ENCODE results near the gene BMPER. TPM values are rescaled to one million over a fixed set of nuclear protein-coding genes. Genes with fewer than 3 reads are reported as not detected.

The BMPER gene
- total RNA-seq, 1 donor from 2014 or later: 7.4 TPM

DNA sequence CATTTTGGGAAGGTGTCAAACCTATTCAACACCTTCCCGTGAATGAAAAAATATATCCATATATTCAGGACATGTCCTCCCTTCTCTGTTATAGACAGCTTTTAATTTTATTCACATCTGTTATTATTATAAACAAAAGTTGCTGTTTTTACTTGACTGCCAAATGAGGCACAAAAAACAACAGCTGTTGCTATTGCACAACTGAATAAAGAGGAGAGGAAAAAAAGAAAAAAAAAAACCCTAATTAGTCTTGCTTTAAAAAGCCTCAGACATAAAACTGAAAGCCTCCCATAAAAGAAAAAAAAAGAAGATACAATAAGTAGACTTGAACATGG lies 153.4 kb downstream of the BMPER start:
- H3K27me3 ChIP-seq (ENCODE audit: low read depth): no peaks in the 10 kb centered on the region
- no peak overlapping the region for H3K4me3 ChIP-seq
- H3K4me1 ChIP-seq: peaks cover 13% of the 10 kb centered on the region
- no peak overlapping the region for H3K27ac ChIP-seq
- intact Hi-C loops (cut with DNase I): no loop called here
- H3K36me3 ChIP-seq: no peaks in the 10 kb centered on the region
- ATAC-seq (no peak), DNase-seq (no peak)
- H3K9me3 ChIP-seq: no peaks in the 10 kb centered on the region
- TF ChIP-seq, protein P1, sequence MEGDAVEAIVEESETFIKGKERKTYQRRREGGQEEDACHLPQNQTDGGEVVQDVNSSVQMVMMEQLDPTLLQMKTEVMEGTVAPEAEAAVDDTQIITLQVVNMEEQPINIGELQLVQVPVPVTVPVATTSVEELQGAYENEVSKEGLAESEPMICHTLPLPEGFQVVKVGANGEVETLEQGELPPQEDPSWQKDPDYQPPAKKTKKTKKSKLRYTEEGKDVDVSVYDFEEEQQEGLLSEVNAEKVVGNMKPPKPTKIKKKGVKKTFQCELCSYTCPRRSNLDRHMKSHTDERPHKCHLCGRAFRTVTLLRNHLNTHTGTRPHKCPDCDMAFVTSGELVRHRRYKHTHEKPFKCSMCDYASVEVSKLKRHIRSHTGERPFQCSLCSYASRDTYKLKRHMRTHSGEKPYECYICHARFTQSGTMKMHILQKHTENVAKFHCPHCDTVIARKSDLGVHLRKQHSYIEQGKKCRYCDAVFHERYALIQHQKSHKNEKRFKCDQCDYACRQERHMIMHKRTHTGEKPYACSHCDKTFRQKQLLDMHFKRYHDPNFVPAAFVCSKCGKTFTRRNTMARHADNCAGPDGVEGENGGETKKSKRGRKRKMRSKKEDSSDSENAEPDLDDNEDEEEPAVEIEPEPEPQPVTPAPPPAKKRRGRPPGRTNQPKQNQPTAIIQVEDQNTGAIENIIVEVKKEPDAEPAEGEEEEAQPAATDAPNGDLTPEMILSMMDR (IDR thresholded peaks at IDR 0.05): no peak

DNA sequence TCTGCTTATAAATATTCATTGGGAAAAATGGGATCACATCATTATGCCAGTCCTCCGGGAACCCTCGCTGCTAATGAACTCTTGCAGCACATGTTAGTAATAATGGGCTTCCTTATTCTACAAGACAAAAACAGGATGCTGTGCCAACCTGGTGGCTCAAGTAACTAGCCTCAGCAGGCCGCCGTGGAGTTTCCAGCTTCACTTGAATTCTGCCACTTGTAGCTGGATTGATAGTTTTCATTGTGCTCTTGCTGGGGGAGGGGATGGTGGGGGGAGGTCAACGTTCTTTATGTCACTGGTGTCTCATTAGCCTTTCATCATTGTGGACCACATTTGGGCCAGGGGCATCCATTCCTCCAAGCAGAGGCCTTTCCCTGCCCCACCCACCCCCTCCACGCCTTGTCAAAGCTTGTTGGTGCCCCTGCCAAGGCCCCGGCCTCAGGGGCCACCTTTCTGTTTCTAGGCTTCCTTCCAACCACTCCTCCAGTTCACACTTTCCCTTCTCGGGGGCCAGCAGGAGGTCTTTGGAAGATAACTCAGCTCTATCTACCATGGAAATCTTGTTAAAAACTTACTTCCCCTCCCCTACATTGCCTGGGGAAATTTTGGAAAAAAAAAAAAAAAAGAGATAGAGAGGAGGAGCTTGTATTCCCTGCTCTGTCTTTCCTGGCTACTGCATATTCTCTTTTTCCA lies 153.9 kb downstream of the BMPER start:
- TF ChIP-seq, protein P1 (IDR thresholded peaks at IDR 0.05): no peak
- H3K27ac ChIP-seq: no peak overlapping the region
- intact Hi-C loops (cut with DNase I): no loop called here
- H3K27me3 ChIP-seq (ENCODE audit: low read depth): no peaks in the 10 kb centered on the region
- DNase-seq: no peak
- H3K9me3 ChIP-seq: no peaks in the 10 kb centered on the region
- ATAC-seq: no peak
- H3K4me1 ChIP-seq: peaks cover 15% of the 10 kb centered on the region
- no peak overlapping the region for H3K4me3 ChIP-seq
- no peaks in the 10 kb centered on the region for H3K36me3 ChIP-seq

DNA sequence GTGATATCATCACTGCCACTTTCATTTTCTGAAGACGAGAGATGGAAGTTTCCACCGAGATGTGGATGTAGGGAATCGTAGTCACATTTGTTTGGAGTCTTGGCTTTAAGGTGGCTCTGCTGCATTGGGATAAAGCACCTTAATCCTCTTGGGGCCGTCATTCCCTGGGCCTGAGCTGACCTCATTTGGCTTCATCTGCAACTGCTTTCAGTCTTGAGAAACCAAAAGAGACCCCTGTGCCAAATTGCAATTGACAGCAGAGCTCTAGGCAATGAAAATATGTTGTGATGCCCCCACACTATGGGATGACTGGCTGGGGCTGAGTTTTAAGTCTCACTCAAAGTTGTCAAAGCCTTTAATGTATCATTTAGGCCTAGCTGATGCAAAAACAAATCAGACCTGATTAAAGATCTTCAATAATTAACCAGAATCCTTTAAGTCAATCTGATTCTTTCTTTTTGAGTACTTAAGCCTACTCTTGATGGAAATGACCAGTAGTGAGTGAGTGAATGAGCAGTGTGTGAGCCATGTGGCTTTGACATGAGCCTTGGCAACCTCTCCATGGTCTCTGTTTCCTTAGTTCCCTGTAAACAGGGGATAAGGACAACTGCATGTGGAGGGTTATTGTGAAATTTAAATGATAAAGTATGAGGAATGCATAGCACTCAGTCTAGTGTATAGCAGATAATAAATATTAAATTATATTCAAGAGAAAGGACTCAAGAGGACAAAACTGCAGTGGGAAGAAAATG lies 155.0 kb downstream of the BMPER start:
- ATAC-seq: peak; percentile 60 to 63
- Histone ChIP-seq H3K4me3 (no peak overlapping the region), H3K4me1 (peaks cover 20% of the 10 kb centered on the region), H3K27ac (no peak overlapping the region), H3K36me3 (no peaks in the 10 kb centered on the region), H3K27me3 (ENCODE audit: low read depth) (no peaks in the 10 kb centered on the region), H3K9me3 (no peaks in the 10 kb centered on the region)
- intact Hi-C loops (cut with DNase I): no loop called here
- TF ChIP-seq, protein P1 (IDR thresholded peaks at IDR 0.05): no peak
- no peak for DNase-seq

DNA sequence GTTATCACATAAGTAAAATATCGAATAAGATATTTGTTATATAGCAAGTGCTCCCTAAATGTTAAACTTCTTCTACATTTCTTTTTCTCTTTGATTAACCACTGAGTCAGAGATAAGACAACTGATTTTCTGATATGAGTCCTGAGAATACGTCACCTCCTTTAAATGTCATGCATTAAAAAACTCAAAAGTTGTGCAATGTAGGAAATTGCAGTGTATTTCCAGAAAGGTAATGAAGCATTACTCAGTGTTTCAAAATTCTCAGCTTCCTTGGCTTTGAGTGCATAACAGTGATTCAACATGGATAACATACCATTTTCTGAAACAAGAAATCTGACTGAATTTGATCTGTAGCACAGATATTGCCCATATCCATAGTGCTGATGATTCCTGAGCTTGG lies 155.8 kb downstream of the BMPER start:
- no peak overlapping the region for H3K4me3 ChIP-seq
- H3K27ac ChIP-seq: no peak overlapping the region
- no peaks in the 10 kb centered on the region for H3K27me3 ChIP-seq (ENCODE audit: low read depth)
- peak in 1 of 2 donors; percentile 34 for ATAC-seq
- no peaks in the 10 kb centered on the region for H3K9me3 ChIP-seq
- intact Hi-C loops (cut with DNase I): no loop called here
- no peak for DNase-seq
- H3K36me3 ChIP-seq: no peaks in the 10 kb centered on the region
- TF ChIP-seq, protein P1 (IDR thresholded peaks at IDR 0.05): no peak
- H3K4me1 ChIP-seq: peaks cover 20% of the 10 kb centered on the region

DNA sequence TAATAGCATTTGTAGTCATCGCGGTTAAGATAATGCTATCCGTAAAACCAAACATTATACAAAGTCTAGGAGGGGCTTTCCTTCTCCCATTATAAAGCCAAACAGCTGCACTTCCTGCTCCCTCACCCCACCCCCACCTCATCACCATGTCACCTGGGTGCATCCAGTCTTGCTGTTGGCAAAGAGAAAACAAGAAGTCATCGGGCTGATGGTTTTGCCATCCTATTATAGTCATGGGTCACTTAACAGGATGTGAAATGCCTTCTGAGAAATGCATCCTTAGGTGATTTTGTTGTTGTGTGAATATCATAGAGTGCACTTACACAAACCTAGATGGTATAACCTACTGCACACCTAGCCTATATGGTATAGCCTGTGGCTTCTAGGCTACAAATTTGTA lies 157.0 kb downstream of the BMPER start:
- Histone ChIP-seq H3K9me3 (no peaks in the 10 kb centered on the region), H3K36me3 (no peaks in the 10 kb centered on the region), H3K27ac (no peak overlapping the region), H3K27me3 (ENCODE audit: low read depth) (no peaks in the 10 kb centered on the region), H3K4me3 (no peak overlapping the region), H3K4me1 (peaks cover 20% of the 10 kb centered on the region)
- TF ChIP-seq, protein P1 (IDR thresholded peaks at IDR 0.05): no peak
- intact Hi-C loops (cut with DNase I): no loop called here
- DNase-seq (no peak), ATAC-seq (no peak)

All from lower lobe of right lung (tissue), 2 donors.